Femur (tissue), 1 donor: ENCODE results near the gene TACR2.
A peak's percentile ranks its signal among the peaks of the same experiment; 100 is the strongest.

Experiments used
- DNase-seq: peaks from one replicate; pipeline ENCODE4 v3.0.0-alpha.2; 2017

Gene TACR2

GRCh38 chr10:69416695-69417094, at the start of gene TACR2:
TSS of gene TACR2 (minus strand) at chr10:69416918. CDS start at chr10:69416323, 595 bp downstream.
- no peak for DNase-seq

- DNase-seq = no peak
Measured at GRCh38 chr10:69466158-69466490, 49.4 kb upstream of the TACR2 start.

GRCh38 chr10:69465457-69466157, 48.9 kb upstream of the TACR2 start:
- DNase-seq = no peak

- peak; percentile 64 for DNase-seq
Measured at GRCh38 chr10:69464801-69465401, 48.2 kb upstream of the TACR2 start.

- DNase-seq = no peak
Measured at GRCh38 chr10:69464401-69464800, 47.7 kb upstream of the TACR2 start.

GRCh38 chr10:69463886-69464285, 47.2 kb upstream of the TACR2 start:
- no peak for DNase-seq

GRCh38 chr10:69461243-69462025, 44.7 kb upstream of the TACR2 start:
- no peak for DNase-seq

- DNase-seq = no peak
Measured at GRCh38 chr10:69460576-69461242, 44.0 kb upstream of the TACR2 start.

- no peak for DNase-seq
Measured at GRCh38 chr10:69459893-69460575, 43.3 kb upstream of the TACR2 start.

- no peak for DNase-seq
Measured at GRCh38 chr10:69459101-69459790, 42.5 kb upstream of the TACR2 start.

GRCh38 chr10:69458430-69459100, 41.8 kb upstream of the TACR2 start:
- DNase-seq = no peak

GRCh38 chr10:69457771-69458237, 41.1 kb upstream of the TACR2 start:
- DNase-seq = no peak

GRCh38 chr10:69456880-69457693, 40.4 kb upstream of the TACR2 start:
- no peak for DNase-seq

- no peak for DNase-seq
Measured at GRCh38 chr10:69455006-69455763, 38.5 kb upstream of the TACR2 start.

GRCh38 chr10:69453795-69454194, 37.1 kb upstream of the TACR2 start:
- DNase-seq = no peak

- DNase-seq = no peak
Measured at GRCh38 chr10:69452676-69453415, 36.1 kb upstream of the TACR2 start.

- DNase-seq = no peak
Measured at GRCh38 chr10:69451784-69452251, 35.1 kb upstream of the TACR2 start.

GRCh38 chr10:69451209-69451783, 34.6 kb upstream of the TACR2 start, which contains the start of gene TSPAN15:
TSS of gene TSPAN15 (plus strand) at chr10:69451465. CDS start at chr10:69451595, 130 bp downstream.
- peak; percentile 92 for DNase-seq
